HK-2 (cell line): ENCODE measurements around the gene CREB3L1.
"Not testable (repeated sequence)": the region's sequence is repeated elsewhere in the genome, so short reads cannot be mapped to it uniquely, and the experiment has no call there.

Source experiments
- DNase-seq: peaks from one replicate; pipeline ENCODE4 v3.0.0-alpha.2; 2018; ENCODE audit not compliant: unreplicated experiment

Gene CREB3L1

DNA sequence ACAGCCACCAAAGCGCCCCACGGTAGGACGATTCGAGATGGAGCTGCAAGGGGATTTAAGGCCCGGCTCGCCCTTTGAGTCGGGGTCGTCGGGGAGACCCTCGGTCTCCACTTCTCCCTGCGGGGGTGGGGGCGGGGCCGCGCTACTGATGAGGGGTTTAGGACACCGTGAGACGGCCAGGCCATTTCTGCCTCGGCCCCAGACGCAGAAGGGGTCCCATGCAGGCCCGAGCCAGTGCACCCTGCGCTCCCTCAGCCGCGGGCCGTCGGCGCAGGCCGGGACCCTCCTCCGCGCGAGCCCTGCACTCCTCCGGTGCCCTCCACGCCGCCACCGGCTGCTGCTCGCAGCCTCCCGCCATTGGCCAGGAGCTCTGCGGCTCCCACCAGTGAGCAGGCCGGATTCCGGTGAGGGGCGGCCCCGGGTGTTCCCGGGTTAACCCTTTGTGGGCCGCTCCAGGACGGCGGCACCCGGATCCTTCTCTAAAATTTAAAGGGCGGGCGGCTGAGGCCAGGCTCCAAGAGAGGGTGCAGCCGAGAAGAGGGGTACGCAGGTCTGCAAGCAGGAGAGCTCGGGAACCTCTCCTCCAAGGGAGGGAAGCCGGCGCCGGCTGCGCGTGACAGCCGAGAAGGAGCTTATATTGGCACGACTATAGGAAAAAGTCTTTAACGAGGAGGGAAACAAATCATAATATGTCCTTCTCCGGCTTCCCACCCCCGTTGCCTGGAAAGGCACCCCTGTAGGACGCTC is 18.0 kb downstream of the CREB3L1 start:
- peak; percentile 71 for DNase-seq

DNA sequence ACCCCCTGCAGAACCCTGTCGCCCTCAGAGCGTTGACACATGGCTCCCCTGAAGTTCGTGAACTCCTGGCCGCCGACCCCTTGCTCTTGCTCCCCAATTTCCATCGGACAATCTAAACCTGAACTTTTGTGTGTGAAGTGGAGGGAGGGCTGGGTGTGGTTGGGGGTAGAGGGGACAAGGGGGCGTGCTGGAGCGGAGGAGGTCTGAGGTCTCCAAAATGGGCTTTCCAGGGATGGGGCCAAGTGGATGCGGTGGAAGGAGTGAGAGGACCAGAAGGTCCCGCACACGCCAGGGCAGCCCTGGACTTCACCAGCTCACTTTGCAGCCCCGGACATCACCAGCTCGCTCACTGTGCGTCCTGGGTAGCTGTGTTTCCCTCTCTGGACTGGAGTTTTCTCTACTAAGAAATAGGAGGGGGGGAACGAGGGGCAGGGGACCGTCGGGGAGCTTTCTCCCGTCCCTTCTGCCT is 18.6 kb downstream of the CREB3L1 start:
- DNase-seq, result no peak

GRCh38 chr11:46296528-46297448 is 19.3 kb downstream of the CREB3L1 start:
- peak; percentile 71 for DNase-seq

- no peak for DNase-seq
Observed at GRCh38 chr11:46298699-46299433, 21.4 kb downstream of the CREB3L1 start.

DNA sequence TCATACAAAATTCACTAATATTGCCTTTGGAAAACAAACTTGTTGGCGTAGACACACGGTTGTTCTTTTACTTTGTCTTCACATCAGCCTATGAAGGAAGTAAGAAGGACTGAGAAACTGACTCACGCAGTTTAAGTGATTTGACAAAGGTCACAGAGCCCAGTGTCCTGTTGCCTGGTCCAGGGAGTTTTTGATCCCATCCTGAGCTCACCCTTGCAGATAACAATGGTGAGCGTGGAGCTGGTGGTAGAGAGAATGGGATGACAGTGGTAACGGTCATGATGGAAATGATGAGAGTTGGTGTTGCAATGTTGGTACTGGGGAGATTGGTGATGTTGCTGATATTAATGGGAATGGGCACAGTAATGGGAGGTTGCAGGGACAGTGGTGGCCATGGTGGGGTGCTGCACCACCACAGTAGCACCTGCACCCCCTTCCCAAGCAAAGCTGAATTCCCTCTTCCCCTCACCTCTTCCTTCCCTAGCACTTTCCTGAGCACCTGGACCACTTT is 22.0 kb downstream of the CREB3L1 start:
- DNase-seq, result no peak

- DNase-seq, result no peak
Observed at GRCh38 chr11:46300270-46300669, 22.8 kb downstream of the CREB3L1 start.

- DNase-seq, result no peak
Observed at GRCh38 chr11:46302866-46303265, 25.4 kb downstream of the CREB3L1 start.

- DNase-seq, result not testable (repeated sequence)
Observed at GRCh38 chr11:46304036-46304435, 26.6 kb downstream of the CREB3L1 start.

GRCh38 chr11:46304605-46305179 is 27.2 kb downstream of the CREB3L1 start:
- DNase-seq, result no peak

DNA sequence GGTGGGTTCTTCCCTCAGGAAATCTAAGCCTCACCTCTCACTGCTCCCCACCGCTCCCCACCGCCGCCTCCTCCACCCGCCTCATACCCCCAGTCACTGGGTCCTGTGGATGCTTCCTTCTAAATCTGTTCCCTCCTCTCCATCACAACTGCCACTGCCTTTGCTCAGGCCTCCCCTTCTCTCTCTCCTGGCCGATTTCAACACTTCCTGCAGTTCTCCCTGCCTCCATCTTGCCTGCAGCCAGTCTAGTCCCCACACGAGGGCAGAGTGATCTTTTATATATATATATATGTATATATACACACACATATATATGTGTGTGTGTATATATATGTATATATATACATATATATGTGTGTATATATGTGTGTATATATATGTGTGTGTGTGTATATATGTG is 27.8 kb downstream of the CREB3L1 start:
- DNase-seq, result no peak

- no peak for DNase-seq
Observed at GRCh38 chr11:46306296-46306853, 28.9 kb downstream of the CREB3L1 start.

- no peak for DNase-seq
Observed at GRCh38 chr11:46307369-46307768, 29.9 kb downstream of the CREB3L1 start.

GRCh38 chr11:46307785-46308341 is 30.4 kb downstream of the CREB3L1 start:
- DNase-seq, result no peak

DNA sequence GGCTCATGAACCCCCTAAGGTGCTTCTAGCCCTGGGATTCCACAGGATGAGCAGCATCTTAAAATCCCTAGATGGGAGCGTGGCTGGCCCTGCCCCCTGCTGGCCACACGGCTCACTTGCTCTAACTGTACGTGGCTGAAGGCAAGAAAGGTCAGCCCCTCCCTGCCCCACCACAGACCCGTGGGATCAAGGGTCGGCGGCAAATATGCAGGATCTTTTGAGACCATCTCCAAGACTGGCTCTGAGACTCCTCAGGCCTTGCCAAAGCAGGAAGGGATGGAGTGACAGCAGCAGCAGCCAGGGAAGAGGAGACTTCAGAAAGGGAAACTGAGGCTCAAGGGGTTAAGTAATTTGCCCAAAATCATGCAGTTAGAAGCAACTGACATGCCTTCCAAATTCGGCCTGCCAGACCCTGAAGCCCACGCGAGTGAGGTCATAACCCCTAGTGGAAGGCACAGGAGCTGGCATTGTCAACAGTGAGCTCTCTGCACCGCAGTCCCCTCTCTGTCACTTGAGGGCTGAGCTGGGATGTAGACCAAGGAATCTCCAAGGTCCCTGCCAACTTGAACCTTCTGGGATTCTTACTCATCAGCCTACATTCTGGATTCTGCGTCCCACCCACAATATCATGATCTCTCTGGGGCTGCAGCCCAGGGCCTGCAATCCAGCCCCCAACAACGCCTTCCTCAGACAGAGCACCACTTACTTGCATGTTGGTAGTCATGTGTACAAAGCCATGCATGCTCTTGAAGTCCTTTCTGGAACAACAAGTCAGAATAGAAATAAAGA is 31.4 kb downstream of the CREB3L1 start:
- peak; percentile 61 for DNase-seq

DNA sequence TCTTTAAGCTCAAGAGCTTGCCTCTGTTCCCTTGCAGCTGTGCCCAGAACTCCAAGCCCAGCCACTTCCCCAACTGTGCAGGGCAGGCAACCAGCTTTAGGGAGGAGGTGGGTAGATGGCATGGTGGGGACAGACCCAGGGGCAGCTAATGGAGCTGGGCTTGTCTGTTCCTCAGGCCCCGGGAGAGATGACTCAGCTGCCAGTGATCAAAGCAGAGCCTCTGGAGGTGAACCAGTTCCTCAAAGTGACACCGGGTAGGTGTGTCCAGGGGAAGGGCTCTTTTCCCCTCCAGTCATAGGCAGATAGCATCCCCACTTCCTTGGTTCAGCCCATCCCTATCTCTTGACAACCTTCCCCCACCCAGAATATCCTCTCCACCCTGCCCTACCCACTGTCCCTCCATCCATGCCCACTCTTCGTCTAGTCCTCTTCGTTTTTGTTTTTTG is 32.4 kb downstream of the CREB3L1 start:
- DNase-seq, result no peak

DNA sequence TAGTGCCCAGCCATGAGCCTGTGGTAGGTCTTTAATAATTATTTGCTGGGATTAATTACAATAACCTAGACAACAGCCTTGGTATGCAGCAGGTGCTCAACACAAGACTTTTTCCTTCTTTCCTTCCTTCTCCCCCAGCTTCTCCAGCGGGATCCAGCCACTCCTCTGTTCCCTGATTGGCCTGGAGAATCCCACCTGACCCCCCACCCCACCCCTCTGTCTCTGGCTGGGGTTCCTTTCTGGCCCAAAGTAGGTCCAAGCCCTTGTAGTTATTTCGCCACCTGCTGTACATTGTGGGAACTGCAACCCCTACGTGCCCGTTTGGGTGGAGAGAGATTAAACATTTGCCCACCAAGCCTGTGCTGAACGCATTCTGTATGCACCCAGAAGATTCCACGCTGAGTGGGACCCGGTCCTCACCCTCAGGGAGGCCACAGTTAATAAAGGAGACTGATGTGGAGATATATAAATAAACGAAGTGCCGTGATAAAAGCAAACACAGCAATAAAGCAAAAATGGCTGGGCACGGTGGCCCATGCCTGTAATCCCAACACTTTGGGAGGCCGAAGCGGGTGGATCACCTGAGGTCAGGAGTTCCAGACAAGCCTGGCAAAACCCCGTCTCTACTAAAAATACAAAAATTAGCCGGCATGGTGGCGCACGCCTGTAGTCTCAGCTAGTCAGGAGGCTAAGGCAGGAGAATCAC is 37.7 kb downstream of the CREB3L1 start:
- DNase-seq, result peak; percentile 70

- DNase-seq, result no peak
Observed at GRCh38 chr11:46315783-46316563, 38.5 kb downstream of the CREB3L1 start.

- DNase-seq, result no peak
Observed at GRCh38 chr11:46319074-46319453, 41.6 kb downstream of the CREB3L1 start.

- DNase-seq, result no peak
Observed at GRCh38 chr11:46321757-46322156, 44.3 kb downstream of the CREB3L1 start.
